H1 (cell line): ENCODE results near the gene ADM5. TPM values are rescaled to one million over a fixed set of nuclear protein-coding genes. Genes with fewer than 3 reads are reported as not detected.

Experiments
- ATF2 ChIP-seq: IDR thresholded peaks from 2 replicates; pipeline ENCODE4 v1.6.1; 2012; ENCODE audit warnings: low read length, inconsistent platforms
- ATF3 ChIP-seq: IDR thresholded peaks from 2 replicates; pipeline ENCODE4 v1.6.1; 2011; ENCODE audit warnings: low read depth, mild to moderate bottlenecking, low read length; ENCODE audit not compliant: insufficient read depth
- BRCA1 ChIP-seq: IDR thresholded peaks from 2 replicates; pipeline ENCODE4 v1.6.1; 2012; ENCODE audit warnings: low read depth, low read length, improper control_type of control experiment
- RAD21 ChIP-seq, 2 experiments: IDR thresholded peaks in 1 of 2; conservative IDR thresholded peaks in 1 of 2; 2 replicates each; pipeline ENCODE4 v1.6.1; 2011; ENCODE audit warnings: low read depth in 2 of 2, low read length in 2 of 2, improper control_type of control experiment in 1 of 2, inconsistent platforms in 1 of 2, mild to moderate bottlenecking in 1 of 2, moderate library complexity in 1 of 2
- polyA plus RNA-seq, 7 experiments: library from polyadenylated mRNA; depleted of rRNA in 3 of 7; stranded (reverse) in 5 of 7; unstranded in 2 of 7; fragments of >200 nt in 5 of 7; fragments of 200-250 nt in 2 of 7; gene quantifications; 1 replicate in 5 of 7; 2 replicates in 1 of 7; 4 replicates in 1 of 7; pipeline versions ENCODE4 v1.2.1 to v1.2.3, GENCODE V29; 2011 to 2013; ENCODE audit warnings: missing spikeins in 2 of 7, mixed read lengths in 2 of 7
- total RNA-seq: library from RNA; stranded (reverse); fragmentation: NEBNext Ultra II Directional; extraction: Animal tissue kit (Norgen Biotek cat#: 25700); gene quantifications from 2 replicates; pipeline ENCODE4 v1.2.1, GENCODE V29; 2021

Gene ADM5
- total and polyA plus RNA-seq, 2 of the 8 experiments (the other 6 are each of a cell fraction or from before 2014, with no cell fraction given): 2.5 to 2.6 TPM

GRCh38 chr19:49667473-49667872 lies 21.9 kb upstream of the ADM5 start (continued):
- TF ChIP-seq RAD21 (IDR thresholded peaks at IDR 0.05 in 1 of 2, conservative IDR thresholded peaks at IDR 0.05 in 1 of 2; ENCODE audit: low read depth in 2 of 2, low read length in 2 of 2) (no peak), ATF2 (no peak), ATF3 (no peak), BRCA1 (no peak)
